DOHH2 (cell line): ENCODE data around the gene HDAC11.

Source experiments
- EZH2phosphoT487 ChIP-seq: fragments of 200-600 bp; sonication (generic); IDR thresholded peaks from 2 replicates; pipeline ENCODE4 v1.6.1; 2017; ENCODE audit warnings: borderline replicate concordance, mild to moderate bottlenecking, antibody characterized with exemption, low read length, moderate library complexity, mixed read lengths
- TF ChIP-seq, protein P1 (sequence below): fragments of 200-600 bp; sonication (generic); IDR thresholded peaks from one replicate; pipeline ENCODE4 v1.5.1; 2014; ENCODE audit warnings: antibody characterized with exemption, mild to moderate bottlenecking, low read depth, low read length; ENCODE audit not compliant: poor library complexity, severe bottlenecking

DNA sequence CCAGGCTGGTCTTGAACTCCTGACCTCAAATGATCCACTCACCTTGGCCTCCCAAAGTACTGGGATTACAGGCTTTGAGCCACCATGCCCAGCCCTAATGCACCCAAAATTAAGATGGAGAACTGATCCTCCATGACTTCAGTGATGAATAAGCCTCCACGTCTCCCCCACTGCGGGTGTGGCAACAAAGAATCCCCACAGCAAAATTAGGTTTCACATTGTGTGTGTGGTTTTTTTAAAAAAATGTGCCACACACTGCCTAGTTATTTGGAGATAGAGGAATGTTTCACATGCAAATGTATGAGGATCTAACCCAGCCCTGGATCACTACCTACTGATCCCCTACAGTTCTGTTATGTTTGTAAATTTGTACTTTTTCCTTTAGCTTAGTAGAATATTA, 17.3 kb downstream of the HDAC11 start:
- TF ChIP-seq, protein P1, sequence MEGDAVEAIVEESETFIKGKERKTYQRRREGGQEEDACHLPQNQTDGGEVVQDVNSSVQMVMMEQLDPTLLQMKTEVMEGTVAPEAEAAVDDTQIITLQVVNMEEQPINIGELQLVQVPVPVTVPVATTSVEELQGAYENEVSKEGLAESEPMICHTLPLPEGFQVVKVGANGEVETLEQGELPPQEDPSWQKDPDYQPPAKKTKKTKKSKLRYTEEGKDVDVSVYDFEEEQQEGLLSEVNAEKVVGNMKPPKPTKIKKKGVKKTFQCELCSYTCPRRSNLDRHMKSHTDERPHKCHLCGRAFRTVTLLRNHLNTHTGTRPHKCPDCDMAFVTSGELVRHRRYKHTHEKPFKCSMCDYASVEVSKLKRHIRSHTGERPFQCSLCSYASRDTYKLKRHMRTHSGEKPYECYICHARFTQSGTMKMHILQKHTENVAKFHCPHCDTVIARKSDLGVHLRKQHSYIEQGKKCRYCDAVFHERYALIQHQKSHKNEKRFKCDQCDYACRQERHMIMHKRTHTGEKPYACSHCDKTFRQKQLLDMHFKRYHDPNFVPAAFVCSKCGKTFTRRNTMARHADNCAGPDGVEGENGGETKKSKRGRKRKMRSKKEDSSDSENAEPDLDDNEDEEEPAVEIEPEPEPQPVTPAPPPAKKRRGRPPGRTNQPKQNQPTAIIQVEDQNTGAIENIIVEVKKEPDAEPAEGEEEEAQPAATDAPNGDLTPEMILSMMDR, result no peak
- TF ChIP-seq EZH2phosphoT487, result no peak
